DMS53 treated with DMSO at 0.1 percent for 48 hours (cell line): ENCODE data around the gene TOLLIP.
"Not testable (repeated sequence)": the region's sequence is repeated elsewhere in the genome, so short reads cannot be mapped to it uniquely, and the experiment has no call there.

Source experiments
- DNase-seq: peaks from one replicate; lab custom pipeline; 2025; ENCODE audit not compliant: unreplicated experiment; lab: John Stamatoyannopoulos, UW

TOLLIP gene

DNA sequence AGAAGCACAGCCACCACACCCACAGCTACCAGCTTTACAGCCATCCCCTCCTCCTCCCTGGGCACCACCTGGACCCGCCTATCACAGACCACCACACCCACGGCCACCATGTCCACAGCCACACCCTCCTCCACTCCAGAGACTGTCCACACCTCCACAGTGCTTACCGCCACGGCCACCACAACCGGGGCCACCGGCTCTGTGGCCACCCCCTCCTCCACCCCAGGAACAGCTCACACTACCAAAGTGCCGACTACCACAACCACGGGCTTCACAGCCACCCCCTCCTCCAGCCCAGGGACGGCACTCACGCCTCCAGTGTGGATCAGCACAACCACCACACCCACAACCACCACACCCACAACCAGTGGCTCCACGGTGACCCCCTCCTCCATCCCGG, 59.0 kb downstream of the TOLLIP start:
- DNase-seq: not testable (repeated sequence)

DNA sequence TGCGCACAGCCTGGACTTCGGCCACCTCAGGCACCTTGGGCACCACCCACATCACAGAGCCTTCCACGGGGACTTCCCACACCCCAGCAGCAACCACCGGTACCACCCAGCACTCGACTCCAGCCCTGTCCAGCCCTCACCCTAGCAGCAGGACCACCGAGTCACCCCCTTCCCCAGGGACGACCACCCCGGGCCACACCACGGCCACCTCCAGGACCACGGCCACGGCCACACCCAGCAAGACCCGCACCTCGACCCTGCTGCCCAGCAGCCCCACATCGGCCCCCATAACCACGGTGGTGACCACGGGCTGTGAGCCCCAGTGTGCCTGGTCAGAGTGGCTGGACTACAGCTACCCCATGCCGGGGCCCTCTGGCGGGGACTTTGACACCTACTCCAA, 60.5 kb downstream of the TOLLIP start:
- not testable (repeated sequence) for DNase-seq

DNA sequence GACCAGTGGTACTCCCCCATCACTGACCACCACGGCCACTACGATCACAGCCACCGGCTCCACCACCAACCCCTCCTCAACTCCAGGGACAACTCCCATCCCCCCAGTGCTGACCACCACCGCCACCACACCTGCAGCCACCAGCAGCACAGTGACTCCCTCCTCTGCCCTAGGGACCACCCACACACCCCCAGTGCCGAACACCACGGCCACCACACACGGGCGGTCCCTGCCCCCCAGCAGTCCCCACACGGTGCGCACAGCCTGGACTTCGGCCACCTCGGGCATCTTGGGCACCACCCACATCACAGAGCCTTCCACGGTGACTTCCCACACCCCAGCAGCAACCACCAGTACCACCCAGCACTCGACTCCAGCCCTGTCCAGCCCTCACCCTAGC, 62.4 kb downstream of the TOLLIP start:
- not testable (repeated sequence) for DNase-seq

DNA sequence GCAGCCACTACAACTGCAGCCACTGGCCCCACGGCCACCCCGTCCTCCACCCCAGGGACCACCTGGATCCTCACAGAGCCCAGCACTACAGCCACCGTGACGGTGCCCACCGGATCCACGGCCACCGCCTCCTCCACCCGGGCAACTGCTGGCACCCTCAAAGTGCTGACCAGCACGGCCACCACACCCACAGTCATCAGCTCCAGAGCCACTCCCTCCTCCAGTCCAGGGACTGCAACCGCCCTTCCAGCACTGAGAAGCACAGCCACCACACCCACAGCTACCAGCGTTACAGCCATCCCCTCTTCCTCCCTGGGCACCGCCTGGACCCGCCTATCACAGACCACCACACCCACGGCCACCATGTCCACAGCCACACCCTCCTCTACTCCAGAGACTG, 63.1 kb downstream of the TOLLIP start:
- not testable (repeated sequence) for DNase-seq

DNA sequence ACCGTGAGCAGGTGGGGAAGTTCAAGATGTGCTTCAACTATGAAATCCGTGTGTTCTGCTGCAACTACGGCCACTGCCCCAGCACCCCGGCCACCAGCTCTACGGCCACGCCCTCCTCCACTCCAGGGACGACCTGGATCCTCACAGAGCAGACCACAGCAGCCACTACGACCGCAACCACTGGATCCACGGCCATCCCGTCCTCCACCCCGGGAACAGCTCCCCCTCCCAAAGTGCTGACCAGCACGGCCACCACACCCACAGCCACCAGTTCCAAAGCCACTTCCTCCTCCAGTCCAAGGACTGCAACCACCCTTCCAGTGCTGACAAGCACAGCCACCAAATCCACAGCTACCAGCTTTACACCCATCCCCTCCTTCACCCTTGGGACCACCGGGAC, 63.7 kb downstream of the TOLLIP start:
- not testable (repeated sequence) for DNase-seq

DNA sequence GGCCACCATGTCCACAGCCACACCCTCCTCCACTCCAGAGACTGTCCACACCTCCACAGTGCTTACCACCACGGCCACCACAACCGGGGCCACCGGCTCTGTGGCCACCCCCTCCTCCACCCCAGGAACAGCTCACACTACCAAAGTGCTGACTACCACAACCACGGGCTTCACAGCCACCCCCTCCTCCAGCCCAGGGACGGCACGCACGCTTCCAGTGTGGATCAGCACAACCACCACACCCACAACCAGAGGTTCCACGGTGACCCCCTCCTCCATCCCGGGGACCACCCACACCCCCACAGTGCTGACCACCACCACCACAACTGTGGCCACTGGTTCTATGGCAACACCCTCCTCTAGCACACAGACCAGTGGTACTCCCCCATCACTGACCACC, 64.9 kb downstream of the TOLLIP start:
- DNase-seq: not testable (repeated sequence)

DNA sequence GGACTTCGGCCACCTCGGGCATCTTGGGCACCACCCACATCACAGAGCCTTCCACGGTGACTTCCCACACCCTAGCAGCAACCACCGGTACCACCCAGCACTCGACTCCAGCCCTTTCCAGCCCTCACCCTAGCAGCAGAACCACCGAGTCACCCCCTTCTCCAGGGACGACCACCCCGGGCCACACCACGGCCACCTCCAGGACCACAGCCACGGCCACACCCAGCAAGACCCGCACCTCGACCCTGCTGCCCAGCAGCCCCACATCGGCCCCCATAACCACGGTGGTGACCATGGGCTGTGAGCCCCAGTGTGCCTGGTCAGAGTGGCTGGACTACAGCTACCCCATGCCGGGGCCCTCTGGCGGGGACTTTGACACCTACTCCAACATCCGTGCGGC, 65.9 kb downstream of the TOLLIP start:
- DNase-seq: not testable (repeated sequence)

DNA sequence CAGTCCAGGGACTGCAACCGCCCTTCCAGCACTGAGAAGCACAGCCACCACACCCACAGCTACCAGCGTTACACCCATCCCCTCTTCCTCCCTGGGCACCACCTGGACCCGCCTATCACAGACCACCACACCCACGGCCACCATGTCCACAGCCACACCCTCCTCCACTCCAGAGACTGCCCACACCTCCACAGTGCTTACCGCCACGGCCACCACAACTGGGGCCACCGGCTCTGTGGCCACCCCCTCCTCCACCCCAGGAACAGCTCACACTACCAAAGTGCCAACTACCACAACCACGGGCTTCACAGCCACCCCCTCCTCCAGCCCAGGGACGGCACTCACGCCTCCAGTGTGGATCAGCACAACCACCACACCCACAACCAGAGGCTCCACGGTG, 66.7 kb downstream of the TOLLIP start:
- DNase-seq: not testable (repeated sequence)

DNA sequence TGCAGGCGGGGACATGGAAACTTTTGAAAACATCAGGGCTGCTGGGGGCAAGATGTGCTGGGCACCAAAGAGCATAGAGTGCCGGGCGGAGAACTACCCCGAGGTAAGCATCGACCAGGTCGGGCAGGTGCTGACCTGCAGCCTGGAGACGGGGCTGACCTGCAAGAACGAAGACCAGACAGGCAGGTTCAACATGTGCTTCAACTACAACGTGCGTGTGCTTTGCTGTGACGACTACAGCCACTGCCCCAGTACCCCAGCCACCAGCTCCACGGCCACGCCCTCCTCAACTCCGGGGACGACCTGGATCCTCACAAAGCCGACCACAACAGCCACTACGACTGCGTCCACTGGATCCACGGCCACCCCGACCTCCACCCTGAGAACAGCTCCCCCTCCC, 67.1 kb downstream of the TOLLIP start:
- DNase-seq: no peak

DNA sequence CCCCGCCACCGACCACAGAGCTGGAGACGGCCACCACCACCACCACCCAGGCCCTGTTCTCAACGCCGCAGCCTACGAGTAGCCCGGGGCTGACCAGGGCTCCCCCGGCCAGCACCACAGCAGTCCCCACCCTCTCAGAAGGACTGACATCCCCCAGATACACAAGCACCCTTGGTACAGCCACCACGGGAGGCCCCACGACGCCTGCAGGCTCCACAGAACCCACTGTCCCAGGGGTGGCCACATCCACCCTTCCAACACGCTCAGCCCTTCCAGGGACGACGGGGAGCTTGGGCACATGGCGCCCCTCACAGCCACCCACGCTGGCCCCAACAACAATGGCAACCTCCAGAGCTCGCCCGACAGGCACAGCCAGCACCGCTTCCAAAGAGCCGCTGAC, 67.7 kb downstream of the TOLLIP start:
- no peak for DNase-seq

DNA sequence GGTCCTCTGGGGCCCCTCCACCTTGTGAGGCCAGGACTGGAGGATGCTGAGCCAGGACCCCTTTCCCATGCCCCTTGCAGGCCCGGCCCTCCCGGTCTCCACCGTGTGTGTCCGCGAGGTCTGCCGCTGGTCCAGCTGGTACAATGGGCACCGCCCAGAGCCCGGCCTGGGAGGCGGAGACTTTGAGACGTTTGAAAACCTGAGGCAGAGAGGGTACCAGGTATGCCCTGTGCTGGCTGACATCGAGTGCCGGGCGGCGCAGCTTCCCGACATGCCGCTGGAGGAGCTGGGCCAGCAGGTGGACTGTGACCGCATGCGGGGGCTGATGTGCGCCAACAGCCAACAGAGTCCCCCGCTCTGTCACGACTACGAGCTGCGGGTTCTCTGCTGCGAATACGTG, 68.7 kb downstream of the TOLLIP start:
- no peak for DNase-seq

DNA sequence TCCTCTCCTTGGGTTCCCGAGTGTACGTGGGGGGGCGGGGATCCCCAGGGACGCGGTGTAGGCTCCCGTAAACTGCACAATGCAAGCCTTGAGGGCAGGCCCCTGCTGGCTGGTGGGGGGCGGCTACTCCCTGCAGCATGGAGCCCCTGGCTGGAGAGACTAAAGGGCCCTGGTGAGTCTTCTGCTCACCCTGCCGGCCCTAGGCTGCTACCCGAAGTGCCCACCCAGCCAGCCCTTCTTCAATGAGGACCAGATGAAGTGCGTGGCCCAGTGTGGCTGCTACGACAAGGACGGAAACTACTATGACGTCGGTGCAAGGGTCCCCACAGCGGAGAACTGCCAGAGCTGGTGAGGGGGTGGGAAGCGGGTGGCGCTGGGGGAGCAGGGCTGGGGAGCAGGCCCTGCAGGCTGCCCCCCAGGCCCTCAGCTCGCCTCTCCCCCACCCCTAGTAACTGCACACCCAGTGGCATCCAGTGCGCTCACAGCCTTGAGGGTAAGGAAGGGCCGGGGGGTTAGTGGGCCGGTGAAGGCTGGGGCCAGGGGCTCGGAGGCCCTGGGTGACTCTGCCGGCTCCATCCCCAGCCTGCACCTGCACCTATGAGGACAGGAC, 69.7 kb downstream of the TOLLIP start:
- DNase-seq: no peak

DNA sequence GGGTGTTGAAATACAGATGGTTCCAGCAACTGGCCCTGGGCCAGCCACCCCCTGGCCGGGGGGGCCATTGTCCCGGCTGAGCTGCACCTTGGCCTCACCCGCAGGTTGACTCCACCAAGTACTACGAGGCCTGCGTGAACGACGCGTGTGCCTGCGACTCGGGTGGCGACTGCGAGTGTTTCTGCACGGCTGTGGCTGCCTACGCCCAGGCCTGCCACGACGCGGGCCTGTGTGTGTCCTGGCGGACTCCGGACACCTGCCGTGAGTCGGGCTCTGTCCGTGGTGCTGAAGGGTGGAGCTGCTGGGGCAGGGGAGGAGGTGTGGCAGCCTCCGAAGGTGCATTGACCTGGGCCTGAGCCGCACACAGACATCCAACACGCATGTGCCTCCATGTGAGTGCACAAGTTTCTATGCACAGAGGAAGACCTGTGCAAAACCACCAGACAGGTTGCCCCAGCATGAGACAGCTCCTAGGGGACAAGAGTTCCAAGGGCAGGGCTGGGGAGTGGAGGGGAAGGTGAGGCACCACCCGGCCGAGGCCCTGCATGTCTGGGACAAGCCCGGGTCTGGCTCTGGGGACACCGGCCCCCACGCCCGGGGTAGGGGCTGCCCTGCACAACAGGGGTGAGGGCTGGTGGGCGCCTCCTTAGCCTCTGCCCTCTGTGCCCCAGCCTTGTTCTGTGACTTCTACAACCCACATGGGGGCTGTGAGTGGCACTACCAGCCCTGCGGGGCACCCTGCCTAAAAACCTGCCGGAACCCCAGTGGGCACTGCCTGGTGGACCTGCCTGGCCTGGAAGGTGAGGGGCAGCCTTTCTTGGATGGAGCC, 70.5 kb downstream of the TOLLIP start:
- no peak for DNase-seq

DNA sequence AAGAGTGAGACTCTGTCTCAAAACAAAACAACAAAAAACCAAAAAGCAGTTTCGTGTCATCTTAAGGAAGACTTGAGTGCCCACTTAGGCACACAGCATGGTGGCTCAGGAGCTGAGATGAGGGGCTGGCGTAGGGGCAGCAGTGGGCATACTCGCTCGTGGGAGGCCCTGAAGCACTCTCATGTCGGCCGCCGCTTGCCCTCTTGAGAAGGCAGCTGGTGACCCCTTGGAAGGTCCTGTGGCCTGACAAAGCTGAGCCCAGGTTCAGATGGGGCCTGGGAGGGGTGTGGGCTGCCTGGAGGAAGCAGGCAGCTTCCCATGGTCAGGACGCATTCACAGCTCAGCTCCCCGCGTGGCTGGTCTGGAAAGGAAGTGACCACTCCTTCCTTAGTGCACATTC, 71.6 kb downstream of the TOLLIP start:
- DNase-seq: no peak

DNA sequence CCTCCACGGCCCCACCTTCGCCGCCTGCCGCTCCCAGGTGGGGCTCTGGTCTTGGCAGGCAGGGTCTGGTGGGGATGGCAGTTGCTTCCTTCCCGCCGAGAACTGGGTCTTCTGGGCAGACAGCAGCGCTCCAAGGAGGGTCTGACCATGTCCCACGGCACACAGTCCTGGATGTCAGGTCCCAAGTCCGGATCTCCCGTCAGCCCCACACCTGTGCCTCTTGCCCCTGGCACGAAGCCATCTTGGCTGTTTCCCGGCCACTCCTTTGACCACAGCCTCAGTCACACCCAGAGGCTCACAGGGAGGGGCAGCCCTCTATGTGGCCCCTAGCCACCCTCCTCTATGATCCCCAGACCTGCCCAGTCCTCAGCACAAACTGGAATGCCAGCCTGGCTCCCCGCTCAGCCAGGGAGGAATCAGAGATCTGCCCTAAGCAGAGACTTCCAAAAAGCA, 72.3 kb downstream of the TOLLIP start:
- no peak for DNase-seq

DNA sequence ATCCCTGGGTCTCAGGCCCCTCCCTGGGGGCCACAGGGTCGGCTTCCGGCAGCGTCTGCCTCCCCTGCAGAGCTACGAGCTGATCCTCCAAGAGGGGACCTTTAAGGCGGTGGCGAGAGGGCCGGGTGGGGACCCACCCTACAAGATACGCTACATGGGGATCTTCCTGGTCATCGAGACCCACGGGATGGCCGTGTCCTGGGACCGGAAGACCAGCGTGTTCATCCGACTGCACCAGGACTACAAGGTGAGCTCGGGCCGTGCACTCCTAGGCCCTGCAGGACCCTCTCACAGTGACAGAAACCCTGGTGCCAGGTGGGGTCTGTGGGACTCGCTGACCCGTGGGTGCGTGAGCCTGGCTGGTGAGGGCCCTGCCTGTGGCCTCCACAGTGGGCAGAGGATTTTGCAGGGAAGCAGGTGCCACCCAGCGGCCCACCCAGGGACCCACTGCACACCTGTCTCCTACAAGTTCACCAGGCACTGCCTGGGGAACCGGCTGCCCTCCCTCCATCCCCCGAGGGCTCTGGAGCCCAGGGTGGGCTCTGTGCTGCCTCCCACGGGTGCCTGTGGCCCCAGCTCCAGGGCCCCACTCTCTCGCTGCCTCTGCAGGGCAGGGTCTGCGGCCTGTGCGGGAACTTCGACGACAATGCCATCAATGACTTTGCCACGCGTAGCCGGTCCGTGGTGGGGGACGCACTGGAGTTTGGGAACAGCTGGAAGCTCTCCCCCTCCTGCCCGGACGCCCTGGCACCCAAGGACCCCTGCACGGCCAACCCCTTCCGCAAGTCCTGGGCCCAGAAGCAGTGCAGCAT, 72.9 kb downstream of the TOLLIP start:
- no peak for DNase-seq

DNA sequence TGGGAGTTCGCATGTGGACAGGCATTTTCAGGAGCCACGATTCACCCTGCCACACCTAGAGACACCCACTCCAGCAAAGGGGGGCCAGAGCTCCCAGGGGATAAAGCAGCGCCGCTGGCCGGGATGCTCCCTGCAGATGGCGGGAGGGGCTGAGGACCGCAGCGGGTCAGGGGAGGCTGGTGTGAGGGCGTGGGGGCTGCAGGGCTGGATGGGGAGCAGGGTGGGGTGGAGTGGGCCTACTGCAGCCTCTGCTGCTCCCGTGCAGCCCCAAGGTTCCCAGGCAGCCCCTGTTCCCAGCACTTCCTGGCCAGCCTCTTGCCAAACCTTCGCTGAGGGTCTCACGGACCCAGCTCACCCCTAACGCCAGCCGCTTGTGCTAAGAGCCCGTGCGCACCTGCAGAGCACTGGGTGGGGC, 73.5 kb downstream of the TOLLIP start:
- no peak for DNase-seq

DNA sequence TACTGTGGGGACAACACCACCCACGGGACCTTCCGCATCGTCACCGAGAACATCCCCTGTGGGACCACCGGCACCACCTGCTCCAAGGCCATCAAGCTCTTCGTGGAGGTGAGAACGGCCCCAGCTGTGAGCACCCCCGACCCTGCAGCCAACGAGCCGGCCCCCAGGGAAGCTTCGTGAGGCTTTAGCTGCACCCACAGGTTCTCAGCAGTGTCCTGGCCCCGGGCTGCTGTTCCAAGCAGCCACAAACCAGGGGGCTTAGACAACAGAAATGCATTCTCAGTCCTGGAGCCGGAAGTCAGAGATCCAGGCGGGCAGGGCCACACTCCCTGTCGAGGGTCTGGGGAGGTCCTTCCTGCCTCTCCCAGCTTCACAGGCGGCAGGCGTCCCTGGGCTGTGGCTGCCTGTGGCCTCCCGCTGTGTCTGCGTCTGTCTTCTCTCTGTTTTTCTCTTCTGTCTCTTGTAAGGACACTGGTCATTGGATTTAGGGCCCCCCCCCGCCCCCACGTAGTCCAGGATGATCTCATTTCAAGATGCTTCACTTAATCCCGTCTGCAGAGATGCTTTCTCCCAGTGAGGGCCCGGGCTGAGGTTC, 74.0 kb downstream of the TOLLIP start:
- no peak for DNase-seq

DNA sequence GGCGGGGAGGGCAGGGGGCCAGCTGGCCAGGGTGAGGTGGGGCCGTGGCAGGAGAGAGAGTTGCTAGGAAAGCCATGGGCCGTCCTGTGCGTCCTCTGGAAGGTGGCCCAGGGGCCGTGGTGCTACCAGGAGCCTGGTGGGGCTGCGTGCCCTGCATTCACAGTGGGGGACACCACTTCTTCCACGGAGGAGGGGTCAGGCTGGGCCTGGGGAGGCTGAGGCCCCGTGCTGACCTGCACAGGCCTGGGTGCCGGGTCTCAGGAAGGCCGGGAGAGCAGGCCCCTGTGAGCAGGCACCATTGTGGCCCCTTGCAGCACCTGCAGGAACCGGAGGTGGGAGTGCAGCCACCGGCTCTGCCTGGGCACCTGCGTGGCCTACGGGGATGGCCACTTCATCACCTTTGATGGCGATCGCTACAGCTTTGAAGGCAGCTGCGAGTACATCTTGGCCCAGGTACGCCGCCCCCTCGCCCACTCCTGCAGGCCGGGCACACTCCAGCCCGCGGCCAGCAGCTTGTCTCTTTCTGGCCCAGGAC, 74.6 kb downstream of the TOLLIP start:
- DNase-seq: no peak

DNA sequence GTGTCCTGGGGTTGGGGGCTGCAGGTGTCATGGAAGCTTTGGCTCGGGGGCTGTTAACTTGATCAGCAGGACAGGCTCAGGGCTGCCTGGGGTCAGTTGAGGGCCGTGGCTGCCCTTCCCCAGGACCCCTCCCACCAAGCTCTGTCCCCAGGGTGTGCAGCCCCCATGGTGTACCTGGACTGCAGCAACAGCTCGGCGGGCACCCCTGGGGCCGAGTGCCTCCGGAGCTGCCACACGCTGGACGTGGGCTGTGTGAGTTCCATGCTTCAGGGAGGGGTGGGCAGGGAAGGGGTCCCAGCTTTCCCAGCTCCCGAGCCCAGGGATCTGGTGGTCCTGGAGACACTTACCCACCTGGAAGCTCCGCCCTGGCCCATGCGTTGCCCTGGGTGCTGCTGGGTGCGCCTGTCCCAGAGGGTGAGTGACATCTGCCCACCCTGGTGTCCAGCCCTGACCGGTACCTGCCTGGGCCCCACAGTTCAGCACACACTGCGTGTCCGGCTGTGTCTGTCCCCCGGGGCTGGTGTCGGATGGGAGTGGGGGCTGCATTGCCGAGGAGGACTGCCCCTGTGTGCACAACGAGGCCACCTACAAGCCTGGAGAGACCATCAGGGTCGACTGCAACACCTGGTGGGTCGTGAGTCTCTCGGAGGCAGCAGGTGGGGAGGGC, 75.2 kb downstream of the TOLLIP start:
- no peak for DNase-seq
